ENCODE results near the gene SIKE1. TPM values are rescaled to one million over a fixed set of nuclear protein-coding genes. Genes with fewer than 3 reads are reported as not detected.

The SIKE1 gene
- total RNA-seq, 1 experiment from 2014 or later = 60.7 TPM

DNA sequence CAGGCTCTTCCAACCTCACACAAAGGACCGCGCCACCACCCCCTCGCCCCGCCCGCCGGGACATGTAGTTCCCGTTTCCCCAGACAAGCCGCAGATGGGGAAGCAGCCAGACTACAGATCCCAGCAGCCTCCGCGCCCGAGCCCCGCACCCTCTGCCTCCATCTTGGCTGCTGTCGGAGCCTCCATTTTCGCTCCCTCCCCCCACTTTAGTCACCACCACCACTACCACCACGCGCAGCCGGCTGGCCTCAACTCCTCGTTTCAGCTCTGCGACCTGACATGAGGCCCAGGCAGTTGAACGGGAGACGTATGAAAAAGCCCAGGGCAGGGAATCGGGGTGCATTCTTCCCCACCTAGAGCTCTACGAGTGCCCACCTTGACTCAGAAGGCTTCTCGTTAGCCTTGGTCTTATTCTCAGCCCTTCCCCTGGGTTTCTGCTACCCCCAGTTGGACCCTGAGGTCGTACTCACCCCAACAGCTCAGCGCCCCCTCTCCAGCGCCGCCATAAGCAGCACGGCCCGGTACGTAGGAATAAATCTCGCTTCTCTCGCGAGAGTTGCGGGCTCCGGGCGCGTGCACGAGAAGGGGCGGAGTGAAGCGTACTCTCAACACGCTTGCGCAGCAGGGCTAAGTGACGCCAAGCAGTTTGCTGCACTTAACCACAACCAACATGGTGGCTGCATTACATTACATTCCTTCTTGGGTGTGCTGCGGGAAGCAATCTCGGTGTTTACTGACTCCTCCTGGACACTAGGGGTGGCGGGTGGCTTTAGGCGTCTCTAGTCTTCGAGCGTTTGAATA lies 22.8 kb downstream of the SIKE1 start, which contains the start of gene CSDE1 (continued):
- peak; percentile 95 for TF ChIP-seq ZBTB33 (IDR thresholded peaks at IDR 0.05; ENCODE audit: extremely low read depth, insufficient replicate concordance, low read length)
- peak; percentile 21; the same call in 1 of the 2 replicates for TF ChIP-seq ZFX (IDR thresholded peaks at IDR 0.05)
- no peak for TF ChIP-seq CEBPB (IDR thresholded peaks at IDR 0.05; ENCODE audit: low read depth)
- TF ChIP-seq YY1 (IDR thresholded peaks at IDR 0.05; ENCODE audit: extremely low read depth, insufficient replicate concordance, low read depth, low read length) = peak; percentile 97

- intact Hi-C loops (cut with micrococcal nuclease) = loop anchor here (5.0 to 10.0 kb wide), 2 partner anchors 288 to 410 kb away; no protein-coding TSS in a partner anchor
- H3K36me3 ChIP-seq (ENCODE audit: control insufficient read depth in 1 of 2, insufficient read depth in 2 of 2, low read length in 2 of 2) = no peaks in the 10 kb centered on the region; a peak in 1 of 4 replicates
- BruUV-seq (replicated peaks) = no TSS peak
- H3K27me3 ChIP-seq (ENCODE audit: insufficient read depth, low read length) = no peaks in the 10 kb centered on the region
- peaks cover 12 to 28% of the 10 kb centered on the region in 2 experiments for H3K4me1 ChIP-seq (ENCODE audit: control insufficient read depth in 1 of 2, insufficient read depth in 2 of 2, low read length in 2 of 2)
- H3K9ac ChIP-seq (ENCODE audit: low read length) = peak overlapping the region; percentile 100
- CTCF ChIA-PET = no interaction called here
- ATAC-seq (no peak), DNase-seq (ENCODE audit: low read depth, low spot score) (no peak)
- RAD21 ChIA-PET (ENCODE audit: low non-redundant PET in 1 of 2, low total read pairs in 2 of 2, uncharacterized antibody in 2 of 2, unreplicated experiment in 2 of 2) = no interaction called here
- no peak overlapping the region for H2AFZ ChIP-seq (ENCODE audit: low read depth, low read length, poor library complexity, severe bottlenecking)
- peak overlapping the region; percentile 93 for H3K27ac ChIP-seq (ENCODE audit: low read depth, low read length)
- no peaks in the 10 kb centered on the region for H3K9me3 ChIP-seq (ENCODE audit: control insufficient read depth in 1 of 2, insufficient read depth in 1 of 2, low read depth in 1 of 2, low read length in 2 of 2)
- TF ChIP-seq ZFX (IDR thresholded peaks at IDR 0.05) = peak; percentile 38; the same call in 1 of the 2 replicates
- no peak for TF ChIP-seq CBX3 (IDR thresholded peaks at IDR 0.05; ENCODE audit: low read depth)
- no peak for TF ChIP-seq TCF7L2 (IDR thresholded peaks at IDR 0.05; ENCODE audit: borderline replicate concordance, extremely low read depth, insufficient read depth, insufficient read length)
- no peak for TF ChIP-seq SRF (IDR thresholded peaks at IDR 0.05; ENCODE audit: low read depth)
- TF ChIP-seq, protein P1, sequence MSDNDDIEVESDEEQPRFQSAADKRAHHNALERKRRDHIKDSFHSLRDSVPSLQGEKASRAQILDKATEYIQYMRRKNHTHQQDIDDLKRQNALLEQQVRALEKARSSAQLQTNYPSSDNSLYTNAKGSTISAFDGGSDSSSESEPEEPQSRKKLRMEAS (IDR thresholded peaks at IDR 0.05) = no peak; the same call in 1 of the 2 replicates
- no peak for TF ChIP-seq JUND (IDR thresholded peaks at IDR 0.05)
- TF ChIP-seq CTCF (IDR thresholded peaks at IDR 0.05 in 2 of 3, conservative IDR thresholded peaks at IDR 0.05 in 1 of 3; ENCODE audit: borderline replicate concordance in 1 of 3, insufficient read depth in 1 of 3, low read depth in 2 of 3, low read length in 2 of 3) = no peak
- TF ChIP-seq EGR1 (IDR thresholded peaks at IDR 0.05; ENCODE audit: low read depth) = no peak
- H3K4me3 ChIP-seq (replicated peaks in 1 of 2; ENCODE audit: low read depth in 1 of 2, low read length in 2 of 2) = peak overlapping the region; percentile 80 to 97
- POLR2A ChIA-PET = interaction anchor here (0.9 kb wide), 1 partner anchor 13 kb away, joined by 3 read pairs; no protein-coding TSS in a partner anchor
- peaks cover 46% of the 10 kb centered on the region for H4K20me1 ChIP-seq (ENCODE audit: insufficient read depth)
- peaks cover 58% of the 10 kb centered on the region for H3K79me2 ChIP-seq (ENCODE audit: insufficient read depth, low read length)
- peak overlapping the region; percentile 89 for H3K4me2 ChIP-seq (ENCODE audit: low read length)
- H3K9me2 ChIP-seq (ENCODE audit: insufficient read depth) = no peaks in the 10 kb centered on the region
Measured at GRCh38 chr1:114756949-114757454, 23.5 kb downstream of the SIKE1 start.

Data from HCT116 (cell line).